GM12874 (cell line): ENCODE results near the gene TMEM97.

ENCODE experiments used
- TF ChIP-seq, protein P1 (sequence below): IDR thresholded peaks from 2 replicates; pipeline ENCODE4 v1.5.1; 2011; ENCODE audit warnings: low read depth, mild to moderate bottlenecking, control low read depth, low read length, moderate library complexity; ENCODE audit not compliant: insufficient read depth

TMEM97 gene

GRCh38 chr17:28318759-28319597, at the start of gene TMEM97:
Gene TMEM97 (plus strand): TSS chr17:28319200. CDS start chr17:28319240, 40 bp downstream.
- TF ChIP-seq, protein P1, sequence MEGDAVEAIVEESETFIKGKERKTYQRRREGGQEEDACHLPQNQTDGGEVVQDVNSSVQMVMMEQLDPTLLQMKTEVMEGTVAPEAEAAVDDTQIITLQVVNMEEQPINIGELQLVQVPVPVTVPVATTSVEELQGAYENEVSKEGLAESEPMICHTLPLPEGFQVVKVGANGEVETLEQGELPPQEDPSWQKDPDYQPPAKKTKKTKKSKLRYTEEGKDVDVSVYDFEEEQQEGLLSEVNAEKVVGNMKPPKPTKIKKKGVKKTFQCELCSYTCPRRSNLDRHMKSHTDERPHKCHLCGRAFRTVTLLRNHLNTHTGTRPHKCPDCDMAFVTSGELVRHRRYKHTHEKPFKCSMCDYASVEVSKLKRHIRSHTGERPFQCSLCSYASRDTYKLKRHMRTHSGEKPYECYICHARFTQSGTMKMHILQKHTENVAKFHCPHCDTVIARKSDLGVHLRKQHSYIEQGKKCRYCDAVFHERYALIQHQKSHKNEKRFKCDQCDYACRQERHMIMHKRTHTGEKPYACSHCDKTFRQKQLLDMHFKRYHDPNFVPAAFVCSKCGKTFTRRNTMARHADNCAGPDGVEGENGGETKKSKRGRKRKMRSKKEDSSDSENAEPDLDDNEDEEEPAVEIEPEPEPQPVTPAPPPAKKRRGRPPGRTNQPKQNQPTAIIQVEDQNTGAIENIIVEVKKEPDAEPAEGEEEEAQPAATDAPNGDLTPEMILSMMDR = 0 out of 2 replicates have a peak, but pooled peaks have one; percentile 1

DNA sequence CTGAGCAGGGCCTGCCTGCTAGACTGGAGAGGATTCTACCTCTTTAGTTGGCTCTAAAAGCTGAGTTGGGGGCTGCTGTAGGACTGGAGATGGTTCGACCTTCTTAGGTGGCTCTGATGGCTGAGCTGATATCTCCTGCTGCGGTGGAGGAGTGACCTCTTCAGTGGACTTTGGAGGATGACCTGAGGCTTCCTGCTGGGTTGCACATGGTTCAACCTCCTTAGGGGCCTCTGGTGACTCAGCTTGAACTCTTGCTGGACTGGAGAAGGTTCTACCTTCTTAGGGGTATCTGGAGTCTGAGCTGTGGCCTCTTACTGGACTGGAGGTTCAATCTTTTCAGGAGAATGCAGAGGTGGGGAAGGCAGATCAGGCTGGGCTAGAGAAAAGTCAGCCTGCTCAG, 48.9 kb upstream of the TMEM97 start:
- TF ChIP-seq, protein P1 = no peak

- TF ChIP-seq, protein P1 = no peak
Measured at GRCh38 chr17:28270926-28271325, 48.1 kb upstream of the TMEM97 start.

GRCh38 chr17:28271431-28271830, 47.6 kb upstream of the TMEM97 start:
- TF ChIP-seq, protein P1 = no peak

GRCh38 chr17:28272166-28272565, 46.8 kb upstream of the TMEM97 start:
- TF ChIP-seq, protein P1 = no peak

DNA sequence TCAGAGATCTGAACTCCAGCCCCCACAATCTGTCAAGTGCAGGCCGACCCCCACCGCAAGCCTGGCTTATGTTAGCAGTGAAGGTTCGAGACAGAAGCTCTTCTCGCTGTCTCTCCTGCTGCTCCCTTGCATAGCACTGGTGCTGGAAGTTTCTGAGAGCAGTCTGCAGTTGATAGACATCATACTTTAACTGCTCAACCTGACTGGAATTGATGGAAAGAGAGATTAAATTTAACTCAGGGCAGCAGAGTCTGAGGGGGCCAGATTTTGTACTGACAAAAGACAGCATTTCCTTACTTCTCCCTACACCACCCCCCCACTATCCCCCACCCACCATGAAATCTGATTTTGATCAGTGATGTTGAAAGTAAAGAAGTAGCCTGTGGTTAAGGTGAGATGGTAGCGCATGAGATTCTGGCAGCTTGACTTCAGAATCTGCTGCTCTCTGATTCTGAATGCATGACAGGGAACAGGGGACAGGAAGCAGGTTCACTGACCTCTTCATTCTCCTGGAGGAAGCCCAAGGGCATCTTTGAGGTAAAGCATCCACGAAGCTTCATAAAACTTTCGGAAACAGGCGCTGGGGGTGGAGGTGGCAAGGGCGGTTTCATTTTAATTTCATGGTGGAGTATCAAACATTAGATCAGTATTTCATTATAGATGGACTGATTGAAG, 44.3 kb upstream of the TMEM97 start:
- TF ChIP-seq, protein P1 = no peak

- TF ChIP-seq, protein P1 = no peak
Measured at GRCh38 chr17:28276011-28276410, 43.0 kb upstream of the TMEM97 start.
